HG02973 (cell line): Measurements from ENCODE around the gene MSANTD2.
"Not testable (repeated sequence)": the region's sequence is repeated elsewhere in the genome, so short reads cannot be mapped to it uniquely, and the experiment has no call there.

Experiments used
- ATAC-seq: cut with Tn5 transposase; IDR thresholded peaks from one replicate; pipeline ENCODE4 v1.9.1; 2021; ENCODE audit warnings: moderate library complexity; ENCODE audit not compliant: unreplicated experiment

The MSANTD2 gene

GRCh38 chr11:124778281-124778680 lies 21.9 kb downstream of the MSANTD2 start:
- no peak for ATAC-seq

GRCh38 chr11:124776865-124777645 lies 23.2 kb downstream of the MSANTD2 start:
- no peak for ATAC-seq

DNA sequence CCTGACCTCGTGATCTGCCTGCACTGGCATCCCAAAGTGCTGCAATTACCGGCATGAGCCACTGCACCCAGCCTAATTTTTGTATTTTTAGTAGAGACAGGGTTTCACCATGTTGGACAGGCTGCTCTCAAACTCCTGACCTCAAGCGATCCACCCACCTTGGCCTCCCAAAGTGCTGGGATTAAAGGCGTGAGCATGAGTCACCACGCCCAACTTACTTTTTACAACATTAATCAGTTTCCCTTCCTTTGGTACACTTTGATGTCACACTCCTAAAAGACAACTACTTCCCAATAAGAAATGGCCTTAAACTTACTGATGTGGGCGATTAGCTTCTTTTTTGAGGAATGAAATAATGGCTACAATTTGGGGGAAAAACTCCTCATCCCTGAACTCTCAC lies 29.2 kb downstream of the MSANTD2 start:
- not testable (repeated sequence) for ATAC-seq

DNA sequence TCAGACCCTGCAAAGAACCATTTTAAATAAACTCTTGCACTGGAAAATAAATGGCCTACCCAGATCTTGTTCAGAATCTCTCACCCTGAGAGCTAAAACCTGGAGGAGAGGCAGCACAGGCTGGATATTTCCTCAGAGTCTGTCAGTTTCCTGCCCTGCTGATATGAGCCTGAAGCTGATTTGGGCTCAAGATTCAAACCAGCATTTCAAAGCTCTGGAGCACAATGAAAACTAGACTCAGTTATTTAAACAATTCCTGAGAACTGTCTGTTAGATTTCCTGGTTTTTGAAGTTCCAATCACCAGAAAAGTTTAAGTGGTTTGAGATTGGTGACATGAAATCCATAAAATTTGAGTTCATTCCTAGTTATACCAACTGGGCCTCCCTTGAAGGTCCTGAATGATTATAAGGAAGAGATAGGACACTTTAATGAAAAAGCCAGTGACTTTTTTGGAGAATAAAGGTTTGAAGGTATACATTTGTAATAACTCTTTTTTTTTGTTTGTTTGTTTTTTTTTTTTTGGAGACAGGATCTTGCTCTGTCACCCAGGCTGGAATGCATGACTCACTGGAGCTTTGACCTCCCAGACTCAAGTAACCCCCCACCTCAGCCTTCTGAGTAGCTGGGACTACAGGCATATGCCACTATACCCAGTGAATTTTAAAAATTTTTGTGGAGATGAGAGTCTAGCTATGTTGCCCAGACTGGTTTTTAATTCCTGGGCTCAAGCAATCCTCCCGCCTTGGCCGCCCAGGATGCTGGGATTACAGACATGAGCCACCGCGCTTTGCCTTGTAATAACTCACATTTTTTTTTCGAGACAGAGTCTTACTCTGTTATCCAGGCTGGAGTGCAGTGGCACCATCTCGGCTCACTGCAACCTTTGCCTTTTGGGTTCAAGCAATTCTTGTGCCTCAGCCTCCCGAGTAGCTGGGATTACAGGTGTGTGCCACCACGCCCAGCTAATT lies 30.1 kb downstream of the MSANTD2 start:
- ATAC-seq, result no peak

GRCh38 chr11:124768914-124769313 lies 31.3 kb downstream of the MSANTD2 start:
- ATAC-seq, result no peak

GRCh38 chr11:124766156-124766555 lies 34.0 kb downstream of the MSANTD2 start:
- ATAC-seq, result no peak

GRCh38 chr11:124763156-124763947 lies 36.9 kb downstream of the MSANTD2 start:
- no peak for ATAC-seq

GRCh38 chr11:124762624-124763155 lies 37.5 kb downstream of the MSANTD2 start:
- ATAC-seq, result peak; percentile 13

GRCh38 chr11:124762105-124762623 lies 38.0 kb downstream of the MSANTD2 start, which contains the start of gene ESAM:
Gene ESAM (minus strand): TSS chr11:124762290. CDS start chr11:124762154, 136 bp downstream.
- ATAC-seq, result peak; percentile 49

- ATAC-seq, result no peak
These were observed 38.7 kb downstream of the MSANTD2 start for GRCh38 chr11:124761301-124762104.

GRCh38 chr11:124760806-124761205 lies 39.4 kb downstream of the MSANTD2 start:
- no peak for ATAC-seq

- no peak for ATAC-seq
These were observed 40.0 kb downstream of the MSANTD2 start for GRCh38 chr11:124760205-124760652.

DNA sequence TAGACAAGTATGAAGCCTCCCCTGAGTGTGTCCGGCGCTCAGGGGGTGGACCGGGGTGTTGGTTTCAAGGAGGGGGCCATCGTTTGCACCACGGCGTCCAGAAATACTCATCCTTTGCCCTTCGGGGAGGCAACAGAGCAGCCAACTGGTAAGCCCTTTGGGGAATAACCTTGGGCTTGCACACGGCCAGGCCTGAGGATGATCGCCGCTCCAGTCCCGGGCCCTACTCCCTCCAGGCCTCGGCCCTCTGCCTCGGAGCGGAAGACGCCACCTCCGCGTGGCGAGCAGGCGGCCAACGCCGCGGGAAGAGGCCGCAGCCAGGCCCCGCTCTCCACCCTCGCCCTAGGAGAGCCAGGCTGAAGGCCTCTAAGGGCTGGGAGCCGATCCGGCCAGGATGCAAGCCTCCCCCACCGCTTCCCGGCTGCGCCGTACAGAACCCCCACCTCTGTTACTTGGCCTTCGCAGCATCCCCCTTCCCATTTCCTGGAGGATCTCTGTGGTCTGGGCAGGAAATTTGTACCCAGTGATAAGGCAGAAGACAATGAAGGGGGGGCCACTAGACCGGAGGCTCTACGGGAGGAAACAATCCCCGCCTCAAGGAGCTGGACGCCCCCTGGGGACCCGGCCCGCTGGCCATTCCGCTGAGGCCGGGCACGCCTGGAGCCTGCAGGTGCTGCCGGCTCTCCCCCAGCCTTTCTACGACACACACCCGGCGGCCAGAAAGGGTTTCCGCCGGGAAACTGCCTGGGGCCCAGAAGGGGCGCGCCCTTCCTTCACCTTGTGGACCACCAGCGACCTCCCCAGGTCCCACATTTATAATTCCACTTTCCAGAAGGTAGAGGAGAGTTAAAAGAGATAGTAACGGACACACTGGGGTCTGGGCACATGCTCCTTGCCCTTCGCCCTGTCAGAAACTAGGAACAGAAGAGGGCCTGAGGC lies 40.7 kb downstream of the MSANTD2 start:
- ATAC-seq, result no peak

DNA sequence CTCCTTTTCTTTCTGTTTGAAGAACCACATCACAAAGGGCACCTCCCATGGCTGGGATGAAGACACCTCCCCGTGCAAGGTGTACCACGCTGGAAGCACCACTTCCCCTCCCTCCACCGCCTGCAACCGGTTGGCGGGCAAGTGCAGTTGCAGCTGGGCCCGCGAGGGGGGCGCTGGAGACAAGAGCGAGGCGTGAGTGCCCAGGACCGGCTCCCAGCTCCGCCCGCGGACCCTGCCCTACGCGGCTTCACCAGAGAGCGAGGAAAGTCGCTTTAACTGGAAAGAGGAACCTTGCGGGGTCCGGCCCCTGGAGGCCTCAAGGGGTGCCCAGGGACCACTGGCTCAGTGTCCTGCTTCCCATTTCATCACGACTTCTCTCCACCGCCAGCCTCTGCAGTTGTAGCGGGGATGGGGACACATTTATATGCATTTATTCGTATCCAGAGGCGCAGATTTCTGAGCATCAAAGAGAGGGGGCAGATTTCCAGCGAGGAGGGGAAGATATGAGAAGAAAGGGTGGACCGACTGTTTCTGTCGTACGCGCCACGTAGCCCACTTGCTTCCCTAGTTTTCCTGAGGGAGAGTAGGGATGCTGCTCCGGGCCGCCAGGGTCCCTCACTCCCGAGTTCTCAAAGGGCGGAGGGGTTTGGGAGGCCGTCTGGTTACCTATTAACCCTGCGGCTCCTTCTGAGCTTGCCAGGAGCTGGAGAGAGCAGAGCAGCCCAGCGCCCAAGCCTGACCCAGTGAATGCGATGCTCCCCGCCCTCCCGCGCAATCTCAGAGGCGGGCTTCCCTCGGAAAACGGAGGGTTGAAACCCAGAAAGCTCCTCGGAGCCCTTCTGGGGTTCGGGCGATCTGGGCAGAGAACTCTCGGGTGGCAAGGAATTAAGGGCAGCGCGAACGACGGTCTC lies 41.6 kb downstream of the MSANTD2 start:
- peak; percentile 67 for ATAC-seq

GRCh38 chr11:124757320-124757719 lies 42.9 kb downstream of the MSANTD2 start:
- no peak for ATAC-seq

GRCh38 chr11:124756753-124757227 lies 43.4 kb downstream of the MSANTD2 start:
- ATAC-seq, result no peak
